HepG2 (cell line): ENCODE data around the gene NFKB1. TPM values are rescaled to one million over a fixed set of nuclear protein-coding genes. Genes with fewer than 3 reads are reported as not detected.

Experiments used
- HMG20A ChIP-seq: IDR thresholded peaks from 2 replicates; pipeline ENCODE4 v1.6.1; 2016; ENCODE audit warnings: borderline replicate concordance
- HMG20B ChIP-seq: conservative IDR thresholded peaks from 2 replicates; pipeline ENCODE4 v1.6.1; 2016; ENCODE audit warnings: missing genetic modification reagents, missing compliant biosample characterization
- MAFF ChIP-seq: IDR thresholded peaks from 2 replicates; pipeline ENCODE4 v1.6.1; 2011; ENCODE audit warnings: low read depth, low read length, improper control_type of control experiment
- MXD4 ChIP-seq: IDR thresholded peaks from 2 replicates; pipeline ENCODE4 v1.6.1; 2016; ENCODE audit warnings: mild to moderate bottlenecking, missing biosample characterization, missing genetic modification reagents
- NFYB ChIP-seq: sonication (generic); formaldehyde crosslinking; IDR thresholded peaks from 2 replicates; pipeline ENCODE4 v1.4.0; 2020; ENCODE audit warnings: missing genetic modification reagents
- PTBP1 ChIP-seq: fragments of 200-400 bp; formaldehyde crosslinking; IDR thresholded peaks from 2 replicates; pipeline ENCODE4 v1.6.1; 2018; ENCODE audit warnings: low read length, low read depth; ENCODE audit not compliant: poor library complexity, severe bottlenecking
- SMARCC2 ChIP-seq: fragments of 450-650 bp; IDR thresholded peaks from 2 replicates; pipeline ENCODE4 v1.6.1; 2017; ENCODE audit warnings: antibody characterized with exemption, mild to moderate bottlenecking
- TSC22D2 ChIP-seq: sonication (generic); formaldehyde crosslinking; IDR thresholded peaks from 2 replicates; pipeline ENCODE4 v1.5.1; 2020; ENCODE audit warnings: missing genetic modification reagents, mild to moderate bottlenecking, borderline replicate concordance
- ZBTB38 ChIP-seq: sonication (generic); formaldehyde crosslinking; IDR thresholded peaks from 2 replicates; pipeline ENCODE4 v1.5.1; 2020; ENCODE audit warnings: mild to moderate bottlenecking, missing genetic modification reagents
- ZNF709 ChIP-seq: sonication (generic); formaldehyde crosslinking; IDR thresholded peaks from 2 replicates; pipeline ENCODE4 v1.5.0; 2020; ENCODE audit warnings: mild to moderate bottlenecking, missing genetic modification reagents
- ZNF713 ChIP-seq: sonication (generic); formaldehyde crosslinking; IDR thresholded peaks from 2 replicates; pipeline ENCODE4 v1.4.0; 2020; ENCODE audit warnings: mild to moderate bottlenecking, missing genetic modification reagents
- polyA plus RNA-seq, 8 experiments: library from polyadenylated mRNA; depleted of rRNA in 3 of 8; stranded (reverse) in 7 of 8; unstranded in 1 of 8; fragments of >200 nt; fragmentation: Illumina TruSeq in 4 of 8; extraction: Trizol in 4 of 8; gene quantifications; 2 replicates each; pipeline versions ENCODE4 v1.2.1 to v1.2.3, GENCODE V29; 2011 to 2016; ENCODE audit warnings: low read depth in 4 of 8, missing spikeins in 1 of 8, mixed read lengths in 1 of 8; ENCODE audit not compliant: insufficient read depth in 1 of 8
- total RNA-seq, 5 experiments: library from RNA; depleted of rRNA; stranded (reverse); fragments of >200 nt; fragmentation: Illumina TruSeq; extraction: Trizol; gene quantifications; 2 replicates each; pipeline ENCODE4 v1.2.3, GENCODE V29; 2016; ENCODE audit warnings: low read depth in 1 of 5
- TF ChIP-seq, protein P1 (sequence below): sonication (generic); formaldehyde crosslinking; IDR thresholded peaks from 2 replicates; pipeline ENCODE4 v1.5.1; 2020; ENCODE audit warnings: missing genetic modification reagents, mild to moderate bottlenecking, borderline replicate concordance
- TF ChIP-seq, protein P2 (sequence below): sonication (generic); formaldehyde crosslinking; IDR thresholded peaks from 2 replicates; pipeline ENCODE4 v1.4.0; 2020; ENCODE audit warnings: low read depth, mild to moderate bottlenecking, missing genetic modification reagents
- TF ChIP-seq, protein P3 (sequence below): IDR thresholded peaks from 2 replicates; pipeline ENCODE4 v1.6.1; 2012; ENCODE audit warnings: low read depth, low read length, improper control_type of control experiment

NFKB1 gene
- total and polyA plus RNA-seq, 2 of the 13 experiments (the other 11 are each of a cell fraction or from before 2014, with no cell fraction given) = 15.4 to 31.6 TPM

DNA sequence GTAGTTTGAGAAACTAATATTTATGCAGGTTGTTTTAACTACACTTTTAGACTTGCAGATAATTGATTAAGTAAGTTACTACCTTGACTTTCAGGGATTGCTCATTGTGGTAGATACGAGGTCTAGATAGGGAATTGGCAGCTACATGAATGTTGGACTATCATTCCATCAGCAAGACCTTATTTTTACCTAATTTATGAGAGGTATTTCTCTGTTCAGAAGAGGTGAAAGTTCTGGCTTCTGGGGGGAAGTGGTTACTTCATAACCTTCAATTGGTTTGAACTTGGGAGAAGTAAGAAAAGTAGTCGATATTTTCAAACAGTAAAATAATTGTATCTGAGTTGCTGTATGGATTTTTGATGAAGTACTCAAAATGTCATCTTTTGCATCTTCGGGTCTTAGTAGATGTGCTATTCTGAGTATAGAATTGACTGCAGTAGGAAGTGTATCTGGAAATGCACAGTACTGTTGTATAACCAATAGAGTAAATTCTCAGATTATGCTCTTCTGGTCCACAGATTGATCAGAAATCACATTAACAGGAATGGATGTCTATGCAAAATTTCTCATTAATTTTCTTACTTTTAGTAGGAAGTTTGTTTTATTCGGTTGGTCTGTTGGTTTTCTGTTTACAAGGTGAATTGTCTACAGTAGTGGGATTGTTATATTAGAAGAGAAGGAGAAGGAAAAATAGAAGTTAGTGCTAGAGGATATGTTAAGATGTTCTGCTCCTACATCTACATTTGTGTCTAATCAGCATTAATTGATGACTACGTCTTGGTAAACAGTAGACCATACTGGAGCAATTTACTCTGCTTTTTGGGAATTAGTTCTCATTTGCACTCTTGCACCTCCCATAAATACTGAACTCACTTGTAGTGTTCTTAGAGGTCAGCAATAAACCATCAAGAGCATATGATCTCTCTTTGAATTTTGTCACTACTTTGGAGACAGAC, 3.0 kb downstream of the NFKB1 start (continued):
- TF ChIP-seq, protein P1, sequence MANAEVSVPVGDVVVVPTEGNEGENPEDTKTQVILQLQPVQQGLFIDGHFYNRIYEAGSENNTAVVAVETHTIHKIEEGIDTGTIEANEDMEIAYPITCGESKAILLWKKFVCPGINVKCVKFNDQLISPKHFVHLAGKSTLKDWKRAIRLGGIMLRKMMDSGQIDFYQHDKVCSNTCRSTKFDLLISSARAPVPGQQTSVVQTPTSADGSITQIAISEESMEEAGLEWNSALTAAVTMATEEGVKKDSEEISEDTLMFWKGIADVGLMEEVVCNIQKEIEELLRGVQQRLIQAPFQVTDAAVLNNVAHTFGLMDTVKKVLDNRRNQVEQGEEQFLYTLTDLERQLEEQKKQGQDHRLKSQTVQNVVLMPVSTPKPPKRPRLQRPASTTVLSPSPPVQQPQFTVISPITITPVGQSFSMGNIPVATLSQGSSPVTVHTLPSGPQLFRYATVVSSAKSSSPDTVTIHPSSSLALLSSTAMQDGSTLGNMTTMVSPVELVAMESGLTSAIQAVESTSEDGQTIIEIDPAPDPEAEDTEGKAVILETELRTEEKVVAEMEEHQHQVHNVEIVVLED (CRISPR knock-in tag) = no peak
- TF ChIP-seq NFYB (CRISPR knock-in tag) = no peak
- no peak for TF ChIP-seq MXD4 (CRISPR knock-in tag)
- TF ChIP-seq ZNF709 (CRISPR knock-in tag) = no peak
- TF ChIP-seq HMG20A (CRISPR knock-in tag) = no peak
- TF ChIP-seq ZBTB38 (CRISPR knock-in tag) = no peak
- TF ChIP-seq SMARCC2 = no peak
- TF ChIP-seq, protein P2, sequence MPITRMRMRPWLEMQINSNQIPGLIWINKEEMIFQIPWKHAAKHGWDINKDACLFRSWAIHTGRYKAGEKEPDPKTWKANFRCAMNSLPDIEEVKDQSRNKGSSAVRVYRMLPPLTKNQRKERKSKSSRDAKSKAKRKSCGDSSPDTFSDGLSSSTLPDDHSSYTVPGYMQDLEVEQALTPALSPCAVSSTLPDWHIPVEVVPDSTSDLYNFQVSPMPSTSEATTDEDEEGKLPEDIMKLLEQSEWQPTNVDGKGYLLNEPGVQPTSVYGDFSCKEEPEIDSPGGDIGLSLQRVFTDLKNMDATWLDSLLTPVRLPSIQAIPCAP = no peak
- no peak for TF ChIP-seq ZNF713
- TF ChIP-seq MAFF = peak; percentile 97
- TF ChIP-seq PTBP1 = no peak
- no peak for TF ChIP-seq TSC22D2 (CRISPR knock-in tag)
- TF ChIP-seq, protein P3, sequence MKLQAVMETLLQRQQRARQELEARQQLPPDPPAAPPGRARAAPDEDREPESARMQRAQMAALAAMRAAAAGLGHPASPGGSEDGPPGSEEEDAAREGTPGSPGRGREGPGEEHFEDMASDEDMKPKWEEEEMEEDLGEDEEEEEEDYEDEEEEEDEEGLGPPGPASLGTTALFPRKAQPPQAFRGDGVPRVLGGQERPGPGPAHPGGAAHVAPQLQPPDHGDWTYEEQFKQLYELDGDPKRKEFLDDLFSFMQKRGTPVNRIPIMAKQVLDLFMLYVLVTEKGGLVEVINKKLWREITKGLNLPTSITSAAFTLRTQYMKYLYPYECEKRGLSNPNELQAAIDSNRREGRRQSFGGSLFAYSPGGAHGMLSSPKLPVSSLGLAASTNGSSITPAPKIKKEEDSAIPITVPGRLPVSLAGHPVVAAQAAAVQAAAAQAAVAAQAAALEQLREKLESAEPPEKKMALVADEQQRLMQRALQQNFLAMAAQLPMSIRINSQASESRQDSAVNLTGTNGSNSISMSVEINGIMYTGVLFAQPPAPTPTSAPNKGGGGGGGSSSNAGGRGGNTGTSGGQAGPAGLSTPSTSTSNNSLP = no peak
- no peak for TF ChIP-seq HMG20B (CRISPR knock-in tag)
